ENCODE data around the gene HOXA7. TPM values are rescaled to one million over a fixed set of nuclear protein-coding genes. Genes with fewer than 3 reads are reported as not detected.

HOXA7 gene
- total RNA-seq, 6 experiments from 2014 or later: 6.2 to 8.2 (median 6.8) TPM

- peaks cover 31% of the 10 kb centered on the region for H3K27me3 Mint-ChIP-seq (ENCODE audit: insufficient read depth)
- H3K4me3 Mint-ChIP-seq: peak overlapping the region; percentile 93
Measured at GRCh38 chr7:27180431-27181420, 24.3 kb upstream of the HOXA7 start.

GRCh38 chr7:27179503-27180430 is 23.3 kb upstream of the HOXA7 start:
- Mint-ChIP-seq H3K27ac (peak overlapping the region; percentile 97), H3K4me1 (ENCODE audit: low read depth) (peaks cover 59% of the 10 kb centered on the region), H3K27me3 (ENCODE audit: insufficient read depth) (peaks cover 25% of the 10 kb centered on the region), H3K9me3 (no peaks in the 10 kb centered on the region), H3K4me3 (peak overlapping the region; percentile 93), H3K36me3 (ENCODE audit: low read depth) (peaks cover 56% of the 10 kb centered on the region)
- peak; percentile 96 for TF ChIP-seq CTCF (IDR thresholded peaks at IDR 0.05)
- peak; percentile 90 for DNase-seq

More at GRCh38 chr7:27180431-27181420, 24.3 kb upstream of the HOXA7 start:
- TF ChIP-seq CTCF (IDR thresholded peaks at IDR 0.05): no peak
- Mint-ChIP-seq H3K9me3 (no peaks in the 10 kb centered on the region), H3K27ac (peak overlapping the region; percentile 97), H3K36me3 (ENCODE audit: low read depth) (peaks cover 55% of the 10 kb centered on the region), H3K4me1 (ENCODE audit: low read depth) (peaks cover 50% of the 10 kb centered on the region)
- DNase-seq: no peak

GRCh38 chr7:27179030-27179429 is 22.6 kb upstream of the HOXA7 start:
- DNase-seq: no peak
- no peak for TF ChIP-seq CTCF (IDR thresholded peaks at IDR 0.05)
- Mint-ChIP-seq H3K4me1 (ENCODE audit: low read depth) (peaks cover 63% of the 10 kb centered on the region), H3K36me3 (ENCODE audit: low read depth) (peaks cover 53% of the 10 kb centered on the region), H3K27me3 (ENCODE audit: insufficient read depth) (peaks cover 20% of the 10 kb centered on the region), H3K9me3 (no peaks in the 10 kb centered on the region), H3K27ac (peak overlapping the region; percentile 97), H3K4me3 (peak overlapping the region; percentile 93)

- H3K4me1 Mint-ChIP-seq (ENCODE audit: low read depth): peaks cover 63% of the 10 kb centered on the region
- H3K36me3 Mint-ChIP-seq (ENCODE audit: low read depth): peaks cover 47% of the 10 kb centered on the region
- peak overlapping the region; percentile 97 for H3K27ac Mint-ChIP-seq
- H3K4me3 Mint-ChIP-seq: peak overlapping the region; percentile 93
- no peak for TF ChIP-seq CTCF (IDR thresholded peaks at IDR 0.05)
- peaks cover 15% of the 10 kb centered on the region for H3K27me3 Mint-ChIP-seq (ENCODE audit: insufficient read depth)
- DNase-seq: no peak
- no peaks in the 10 kb centered on the region for H3K9me3 Mint-ChIP-seq
Measured at GRCh38 chr7:27178366-27178765, 21.9 kb upstream of the HOXA7 start.

GRCh38 chr7:27177795-27178320 is 21.4 kb upstream of the HOXA7 start:
- peaks cover 44% of the 10 kb centered on the region for H3K36me3 Mint-ChIP-seq (ENCODE audit: low read depth)
- H3K9me3 Mint-ChIP-seq: no peaks in the 10 kb centered on the region
- H3K27ac Mint-ChIP-seq: peak overlapping the region; percentile 97
- TF ChIP-seq CTCF (IDR thresholded peaks at IDR 0.05): no peak
- H3K4me1 Mint-ChIP-seq (ENCODE audit: low read depth): peaks cover 61% of the 10 kb centered on the region
- DNase-seq: no peak
- H3K27me3 Mint-ChIP-seq (ENCODE audit: insufficient read depth): peaks cover 15% of the 10 kb centered on the region
- H3K4me3 Mint-ChIP-seq: peak overlapping the region; percentile 93

All from HFFc6 (cell line).